Measurements from ENCODE around the gene FOXP1. TPM values are rescaled to one million over a fixed set of nuclear protein-coding genes. Genes with fewer than 3 reads are reported as not detected.

FOXP1 gene
- total and polyA plus RNA-seq, 2 of the 8 experiments (the other 6 are each of a cell fraction or from before 2014, with no cell fraction given): 13.9 to 25.4 TPM

- no peaks in the 10 kb centered on the region for H4K20me1 ChIP-seq (replicated peaks in 1 of 2; ENCODE audit: control insufficient read depth in 1 of 2, insufficient read depth in 2 of 2, low read length in 2 of 2)
- H2BK12ac ChIP-seq (ENCODE audit: low read depth, low read length): no peak overlapping the region
- no peak overlapping the region for H4K91ac ChIP-seq (replicated peaks; ENCODE audit: insufficient read length, low read length)
- H3K4me3 ChIP-seq (ENCODE audit: extremely low read depth in 1 of 4, insufficient read depth in 2 of 4, low read depth in 3 of 4, low read length in 4 of 4): no peak overlapping the region
- no peak overlapping the region for H3K4ac ChIP-seq (replicated peaks; ENCODE audit: insufficient read length, low read depth, low read length)
- H3K23ac ChIP-seq (ENCODE audit: insufficient read length): no peak overlapping the region
- 0 out of 8 replicates have a peak, but pooled peaks cover 0 to 3% (median 0%) of the 10 kb centered on the region in 4 experiments for H3K36me3 ChIP-seq (ENCODE audit: control insufficient read depth in 2 of 4, insufficient read depth in 4 of 4, low read length in 3 of 4)
- no peak overlapping the region for H2BK20ac ChIP-seq (ENCODE audit: low read length)
- no peak overlapping the region for H3K18ac ChIP-seq (ENCODE audit: extremely low read depth, low read length)
- DNase-seq (ENCODE audit: low read depth in 1 of 2, low spot score in 2 of 2) (no peak), FAIRE-seq (no peak)
- H2BK15ac ChIP-seq (ENCODE audit: low read length): no peak overlapping the region
- H3K9ac ChIP-seq (replicated peaks in 1 of 4; ENCODE audit: extremely low read depth in 1 of 4, low read depth in 3 of 4, low read length in 3 of 4): no peak overlapping the region
- no peak overlapping the region for H3K14ac ChIP-seq (ENCODE audit: insufficient read length)
- no peak overlapping the region for H2AFZ ChIP-seq (ENCODE audit: low read length)
- no peak overlapping the region for H3K4me2 ChIP-seq (ENCODE audit: insufficient read depth in 1 of 2, low read depth in 2 of 2, low read length in 2 of 2)
- no peaks in the 10 kb centered on the region for H3K9me3 ChIP-seq (ENCODE audit: insufficient read depth in 2 of 2, low read depth in 1 of 2, low read length in 1 of 2)
- H3K56ac ChIP-seq (replicated peaks; ENCODE audit: insufficient read length, low read depth, low read length): no peak overlapping the region
- no peaks in the 10 kb centered on the region; a peak in 2 of 4 replicates for H3K79me2 ChIP-seq (ENCODE audit: control insufficient read depth in 1 of 2, insufficient read depth in 2 of 2, low read length in 2 of 2)
- no peaks in the 10 kb centered on the region for H3K27me3 ChIP-seq (replicated peaks in 1 of 4; ENCODE audit: control insufficient read depth in 3 of 4, extremely low read depth in 1 of 4, insufficient read depth in 3 of 4, low read length in 3 of 4)
- TF ChIP-seq JUN (IDR thresholded peaks at IDR 0.05; ENCODE audit: low read depth, low read length) (no peak), SP1 (IDR thresholded peaks at IDR 0.05; ENCODE audit: low read depth, low read length) (no peak), ZNF274 (IDR thresholded peaks at IDR 0.05; ENCODE audit: borderline replicate concordance, extremely low read depth, low read length) (no peak)
- CTCF ChIA-PET (ENCODE audit: partially characterized antibody): interaction anchor here (1.0 to 1.5 kb wide), 2 partner anchors 7 to 243 kb away, joined by 3 read pairs; no protein-coding TSS in a partner anchor
- 98% methylated on average over 9 of the region's 9 CpGs; no CpG with 5 or more reads in 1 of the 2 experiments for WGBS, 2 experiments (ENCODE audit: extremely low coverage in 1 of 2, insufficient coverage in 1 of 2, insufficient read length in 1 of 2, insufficient replicate concordance in 2 of 2, low coverage in 1 of 2, low lambda C conversion rate in 2 of 2, missing lambda C conversion rate in 1 of 2)
- peaks cover 5% of the 10 kb centered on the region for H3K79me1 ChIP-seq (ENCODE audit: low read depth, low read length)
- no peak overlapping the region for H3K27ac ChIP-seq (ENCODE audit: low read depth, low read length)
- no peak overlapping the region for H2BK120ac ChIP-seq (replicated peaks; ENCODE audit: low read depth, low read length)
- H4K5ac ChIP-seq (ENCODE audit: insufficient read length, low read depth, low read length): no peak overlapping the region
- no peak overlapping the region for H2AK5ac ChIP-seq (ENCODE audit: low read depth, low read length)
- H2BK5ac ChIP-seq (ENCODE audit: low read depth, low read length): no peak overlapping the region
- H3K4me1 ChIP-seq (replicated peaks in 1 of 4; ENCODE audit: control insufficient read depth in 3 of 4, insufficient read depth in 4 of 4, low read length in 3 of 4): peaks cover 0 to 8% (median 3%) of the 10 kb centered on the region in 4 experiments; a peak in 2 of 7 replicates
- POLR2A ChIA-PET (ENCODE audit: partially characterized antibody): interaction anchor here (0.8 to 1.6 kb wide), 2 partner anchors 11 to 14 kb away, joined by 3 read pairs; no protein-coding TSS in a partner anchor
- no peak overlapping the region for H4K8ac ChIP-seq (ENCODE audit: extremely low read depth, insufficient read depth, low read length)
- H3K23me2 ChIP-seq (ENCODE audit: low read depth, low read length): no peaks in the 10 kb centered on the region
Measured at GRCh38 chr3:71265365-71265915, 318.1 kb downstream of the FOXP1 start.

Measured in H1 (cell line).